Bronchial epithelial cell (primary cell): ENCODE data around the gene CTNNBIP1. TPM values are rescaled to one million over a fixed set of nuclear protein-coding genes. Genes with fewer than 3 reads are reported as not detected.
A peak's percentile ranks its signal among the peaks of the same experiment; 100 is the strongest.

Experiments
- DNase-seq: peaks from one replicate; pipeline ENCODE4 v3.0.0-alpha.2; 2010; ENCODE audit warnings: low read depth
- FAIRE-seq: peaks from 2 replicates; lab custom pipeline; 2011; peaks lifted over from hg19 to GRCh38; lab: Jason Lieb, UNC
- H3K27me3 ChIP-seq: 2 replicates; pipeline ENCODE4 v1.5.1; 2011; ENCODE audit warnings: low read length; ENCODE audit not compliant: control insufficient read depth, insufficient read depth
- H3K36me3 ChIP-seq: 2 replicates; pipeline ENCODE4 v1.5.1; 2011; ENCODE audit warnings: low read length; ENCODE audit not compliant: control insufficient read depth, insufficient read depth
- H3K4me3 ChIP-seq: 2 replicates; pipeline ENCODE4 v1.5.1; 2011; ENCODE audit warnings: mild to moderate bottlenecking, low read depth, low read length, control low read depth
- CTCF ChIP-seq: IDR thresholded peaks from 2 replicates; pipeline ENCODE4 v1.5.1; 2011; ENCODE audit warnings: mild to moderate bottlenecking, moderate library complexity, low read length, control low read depth, inconsistent platforms; ENCODE audit not compliant: insufficient read depth, severe bottlenecking
- total RNA-seq: library from RNA; depleted of rRNA; stranded (reverse); fragments of >200 nt; gene quantifications from 2 replicates; pipeline ENCODE4 v1.2.1, GENCODE V29; 2014

CTNNBIP1 gene
- total RNA-seq, 1 donor from 2014 or later = 107 TPM

DNA sequence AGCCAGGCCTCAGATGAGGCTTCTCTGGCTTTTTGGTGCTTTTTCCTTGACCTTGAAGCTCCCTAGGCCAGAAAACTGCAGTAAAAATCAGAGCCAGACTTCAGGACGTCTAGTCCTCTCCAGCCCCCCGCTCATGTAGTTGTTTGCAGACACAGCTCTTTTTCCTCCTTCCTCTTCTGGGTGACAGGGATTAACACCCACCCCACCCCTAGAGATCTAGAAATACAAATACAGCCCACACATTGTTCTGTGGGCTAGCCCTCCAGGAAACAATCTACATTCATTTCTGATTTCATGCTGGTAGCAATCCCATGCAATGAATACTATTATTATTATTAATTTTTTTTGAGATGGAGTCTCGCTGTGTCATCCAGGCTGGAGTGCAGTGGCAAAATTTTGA is 76.4 kb downstream of the CTNNBIP1 start:
- FAIRE-seq (no peak), DNase-seq (no peak)
- no peaks in the 10 kb centered on the region for H3K27me3 ChIP-seq
- H3K36me3 ChIP-seq = no peaks in the 10 kb centered on the region
- no peak overlapping the region for H3K4me3 ChIP-seq
- no peak for TF ChIP-seq CTCF

DNA sequence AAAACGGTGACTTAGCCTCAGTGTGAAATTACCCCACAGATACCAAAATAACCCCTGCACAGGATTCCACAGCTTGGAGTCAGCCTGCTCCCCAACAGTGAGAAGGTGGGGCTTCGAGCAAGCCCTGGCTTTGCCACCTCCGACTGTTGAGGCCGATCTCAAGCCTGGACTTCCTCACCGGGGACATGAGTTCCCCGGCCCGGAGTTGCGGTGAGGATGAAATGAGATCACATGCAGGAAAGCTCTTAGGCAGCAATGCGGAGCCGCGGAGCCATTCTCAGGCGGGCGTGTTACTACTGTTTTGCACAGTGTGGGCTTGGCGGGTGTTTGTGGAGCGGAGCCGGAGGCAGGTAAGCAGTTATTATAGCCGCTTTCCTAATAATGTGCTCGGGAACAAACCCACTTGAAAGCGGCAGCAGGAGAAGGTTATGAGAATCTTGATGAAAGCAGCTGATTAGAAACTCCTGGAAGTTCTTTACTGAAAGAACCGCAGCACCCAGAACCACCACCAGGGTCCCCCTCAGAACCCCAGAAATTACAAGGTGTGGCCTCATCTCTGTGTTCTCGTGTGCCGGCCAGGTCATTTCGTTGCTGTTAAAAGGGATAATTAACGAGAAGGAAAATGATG is 82.4 kb downstream of the CTNNBIP1 start:
- Histone ChIP-seq H3K36me3 (no peaks in the 10 kb centered on the region), H3K27me3 (no peaks in the 10 kb centered on the region), H3K4me3 (no peak overlapping the region)
- peak; percentile 46 for TF ChIP-seq CTCF
- FAIRE-seq (no peak), DNase-seq (peak; percentile 87)

DNA sequence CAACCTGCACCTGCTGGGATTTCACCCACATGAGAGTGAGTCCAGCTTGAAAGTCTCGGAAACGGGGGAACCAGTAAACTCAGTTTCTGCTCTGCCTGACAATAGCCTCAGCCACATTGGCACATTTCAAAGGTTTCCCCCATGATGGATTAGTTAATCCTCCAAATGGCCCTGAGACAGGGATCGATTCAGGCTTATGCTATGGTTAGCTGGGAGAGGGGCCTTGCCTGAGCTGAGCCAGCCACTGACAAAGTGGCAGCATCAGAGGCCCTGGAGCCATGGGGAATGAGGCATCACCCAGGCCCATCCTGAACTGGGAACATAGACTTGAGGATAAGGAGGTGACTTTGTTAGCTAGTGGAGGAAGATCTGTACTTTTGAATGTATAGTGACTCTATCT is 83.5 kb downstream of the CTNNBIP1 start:
- DNase-seq = no peak
- Histone ChIP-seq H3K36me3 (no peaks in the 10 kb centered on the region), H3K27me3 (no peaks in the 10 kb centered on the region), H3K4me3 (no peak overlapping the region)
- no peak for FAIRE-seq
- no peak for TF ChIP-seq CTCF

DNA sequence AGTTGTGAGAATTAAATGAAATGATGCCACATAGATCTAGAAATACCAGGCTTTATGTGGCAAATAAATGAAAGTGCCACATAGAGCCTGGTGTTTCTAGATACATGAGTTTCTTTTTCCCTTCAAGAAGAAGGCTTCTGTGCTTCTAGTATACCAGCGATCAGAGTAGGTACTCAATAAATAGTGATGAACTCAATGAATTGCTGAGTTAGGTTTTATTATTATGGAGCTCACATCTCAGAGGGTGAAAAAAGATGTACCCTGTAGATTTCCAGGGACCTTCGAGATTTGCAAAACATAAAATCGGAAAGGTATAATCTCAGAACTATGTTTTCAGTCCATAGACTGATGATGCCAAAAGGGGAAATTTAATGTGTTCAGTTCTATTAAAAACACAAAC is 84.0 kb downstream of the CTNNBIP1 start:
- FAIRE-seq (no peak), DNase-seq (no peak)
- TF ChIP-seq CTCF = no peak
- Histone ChIP-seq H3K36me3 (no peaks in the 10 kb centered on the region), H3K4me3 (no peak overlapping the region), H3K27me3 (no peaks in the 10 kb centered on the region)

DNA sequence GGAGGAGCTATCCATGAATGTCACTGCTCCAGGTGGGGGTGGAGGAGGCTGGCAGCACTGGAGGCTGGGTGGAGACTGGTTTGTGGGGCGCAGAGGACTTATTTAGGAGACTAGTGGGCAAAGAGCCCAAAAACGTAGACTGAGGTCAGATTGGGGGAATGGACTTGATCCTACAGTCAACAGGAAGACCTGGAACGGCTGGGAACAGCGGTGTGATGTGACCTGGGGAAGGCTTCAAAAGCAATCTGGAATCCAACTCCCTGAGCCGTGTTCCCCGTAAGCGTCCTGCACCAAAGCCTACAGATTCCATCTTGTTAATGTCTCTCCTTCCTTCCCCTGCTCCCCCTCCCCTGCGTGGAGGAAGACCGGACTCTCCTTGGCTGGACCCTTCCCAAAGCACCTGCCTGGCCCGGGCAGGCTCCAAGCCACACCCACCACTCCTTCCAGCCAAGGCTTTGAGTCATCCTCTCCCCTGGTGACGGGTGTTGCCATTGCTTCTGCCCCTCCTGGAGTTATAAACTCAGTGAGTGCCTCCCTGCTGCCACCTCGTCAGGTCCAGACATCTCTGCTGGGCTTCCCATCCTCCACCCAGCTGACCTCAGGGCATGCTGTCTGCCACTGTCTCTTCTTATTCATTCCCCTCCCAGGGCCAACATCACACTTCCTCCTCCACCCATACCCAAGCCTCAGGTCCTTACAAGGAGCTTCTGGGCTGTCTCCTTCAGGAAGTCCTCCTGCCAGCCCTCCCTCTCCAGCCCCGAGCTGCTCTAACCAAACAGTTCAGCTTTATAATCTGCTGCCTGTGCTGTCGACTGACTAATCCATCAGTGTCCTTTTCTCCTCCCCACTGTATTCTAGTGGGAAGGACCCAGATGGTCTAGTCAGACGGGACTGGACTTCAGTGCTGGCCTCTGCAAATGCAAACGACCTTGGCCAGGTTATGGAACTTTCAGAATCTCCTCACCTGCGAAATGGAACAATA is 84.7 kb downstream of the CTNNBIP1 start:
- TF ChIP-seq CTCF = no peak
- FAIRE-seq (peak; percentile 99), DNase-seq (peak; percentile 99)
- no peaks in the 10 kb centered on the region for H3K36me3 ChIP-seq
- H3K27me3 ChIP-seq = no peaks in the 10 kb centered on the region
- H3K4me3 ChIP-seq = no peak overlapping the region
